Measurements from ENCODE around the gene DNAJC4.
A peak's percentile ranks its signal among the peaks of the same experiment; 100 is the strongest.

DNAJC4 gene, protein sequence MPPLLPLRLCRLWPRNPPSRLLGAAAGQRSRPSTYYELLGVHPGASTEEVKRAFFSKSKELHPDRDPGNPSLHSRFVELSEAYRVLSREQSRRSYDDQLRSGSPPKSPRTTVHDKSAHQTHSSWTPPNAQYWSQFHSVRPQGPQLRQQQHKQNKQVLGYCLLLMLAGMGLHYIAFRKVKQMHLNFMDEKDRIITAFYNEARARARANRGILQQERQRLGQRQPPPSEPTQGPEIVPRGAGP

DNA sequence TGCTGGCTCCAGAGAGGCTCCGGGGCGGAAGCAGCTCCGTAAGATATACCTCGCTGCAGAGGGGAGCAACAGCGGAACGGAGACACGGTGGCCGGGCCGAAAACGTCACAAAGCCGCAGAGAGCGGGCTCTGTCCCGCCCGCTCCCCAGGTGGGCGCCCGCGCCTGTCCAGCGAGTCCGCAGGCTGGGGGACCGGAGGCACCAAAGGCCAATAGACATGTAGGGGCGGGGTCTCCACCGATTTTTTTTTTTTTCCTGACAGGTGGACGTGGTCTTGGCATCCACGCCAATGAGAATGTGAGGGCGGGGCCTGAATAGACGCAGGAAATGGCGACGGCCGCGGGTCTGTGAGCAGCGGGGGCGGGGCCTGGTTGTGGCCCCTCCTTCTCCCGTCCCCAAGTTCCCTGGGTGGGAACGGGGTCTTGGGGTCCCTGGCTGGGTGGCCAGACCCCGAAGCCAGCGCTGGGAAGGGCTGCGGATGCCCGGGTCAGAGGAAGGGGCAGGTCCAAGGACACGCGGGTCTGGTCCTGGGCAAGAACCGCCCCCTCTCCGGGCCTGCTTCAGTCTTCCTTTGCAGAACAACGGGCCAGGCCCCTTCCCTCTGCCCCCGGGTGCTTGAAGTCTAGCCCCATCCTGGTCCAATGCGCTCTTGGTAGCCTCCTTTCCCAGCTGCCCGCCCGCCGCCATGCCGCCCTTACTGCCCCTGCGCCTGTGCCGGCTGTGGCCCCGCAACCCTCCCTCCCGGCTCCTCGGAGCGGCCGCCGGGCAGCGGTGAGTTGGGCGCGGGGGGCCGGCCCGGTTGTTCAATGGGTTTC lies at the start of gene DNAJC4:
TSS of gene DNAJC4 (plus strand) at position 378 of the 814 bp plus-strand sequence. CDS start at position 685, 307 bp downstream.
- peak; percentile 74 for DNase-seq (ENCODE audit: low spot score)

DNA sequence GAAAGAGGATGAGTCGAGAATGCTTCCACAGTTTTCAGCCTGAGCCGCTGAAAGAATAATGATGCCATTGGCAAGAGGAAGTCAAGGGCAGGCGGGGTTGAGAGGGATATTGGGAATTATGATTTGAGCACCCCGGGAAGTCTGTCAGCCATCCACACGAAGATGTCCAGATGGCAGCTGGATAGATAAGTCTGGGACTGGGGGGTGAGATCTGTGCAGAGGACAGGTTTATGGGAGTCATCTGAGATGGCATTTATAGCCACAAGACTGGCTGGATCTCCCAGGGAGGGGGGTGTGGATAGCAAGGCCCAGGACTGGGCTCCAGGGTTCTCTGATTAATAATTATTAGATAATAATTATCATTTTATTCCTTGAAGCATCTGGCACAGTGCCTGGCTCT lies 49.5 kb upstream of the DNAJC4 start:
- no peak for DNase-seq (ENCODE audit: low spot score)

DNA sequence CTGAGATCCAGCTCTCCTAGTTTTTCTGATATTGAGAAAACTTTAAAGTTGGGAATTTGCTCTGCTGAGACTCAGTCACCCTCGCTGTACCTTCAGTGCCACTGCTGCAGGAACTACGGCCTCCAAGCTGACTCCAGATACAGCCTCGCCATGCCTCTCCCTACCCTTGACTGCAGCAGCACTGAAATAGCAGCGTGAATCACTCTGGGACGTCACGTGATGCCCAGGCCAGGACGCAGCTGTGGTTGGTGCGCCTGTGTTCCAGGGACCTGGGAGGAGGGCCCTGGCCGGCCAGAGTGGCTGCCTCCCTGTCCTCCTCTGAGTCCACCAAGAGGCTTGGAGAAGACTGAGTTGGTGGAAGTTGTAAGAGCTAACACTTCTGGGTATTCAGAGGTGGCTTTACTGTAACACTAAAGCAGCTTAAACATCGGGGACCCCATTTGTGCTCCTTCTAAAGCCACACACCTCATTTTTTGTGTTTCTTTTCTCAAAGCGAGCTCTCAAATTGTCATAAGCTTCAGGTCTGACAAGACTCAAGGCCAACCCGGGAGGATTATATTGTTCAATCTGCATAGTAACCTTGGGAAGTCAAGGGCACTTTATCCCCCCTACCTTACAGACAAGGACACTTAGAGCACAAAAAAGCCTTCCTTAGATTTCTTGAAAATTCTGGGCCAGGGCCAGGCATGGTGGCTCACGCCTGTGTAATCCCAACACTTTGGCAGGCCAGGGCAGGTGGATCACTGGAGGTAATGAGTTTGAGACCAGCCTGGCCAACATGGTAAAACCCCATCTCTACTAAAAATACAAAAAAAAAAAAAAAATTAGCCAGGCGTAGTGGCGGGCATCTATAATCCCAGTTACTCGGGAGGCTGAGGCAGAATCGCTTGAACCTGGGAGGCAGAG lies 48.6 kb upstream of the DNAJC4 start:
- peak; percentile 92 for DNase-seq (ENCODE audit: low spot score)

DNA sequence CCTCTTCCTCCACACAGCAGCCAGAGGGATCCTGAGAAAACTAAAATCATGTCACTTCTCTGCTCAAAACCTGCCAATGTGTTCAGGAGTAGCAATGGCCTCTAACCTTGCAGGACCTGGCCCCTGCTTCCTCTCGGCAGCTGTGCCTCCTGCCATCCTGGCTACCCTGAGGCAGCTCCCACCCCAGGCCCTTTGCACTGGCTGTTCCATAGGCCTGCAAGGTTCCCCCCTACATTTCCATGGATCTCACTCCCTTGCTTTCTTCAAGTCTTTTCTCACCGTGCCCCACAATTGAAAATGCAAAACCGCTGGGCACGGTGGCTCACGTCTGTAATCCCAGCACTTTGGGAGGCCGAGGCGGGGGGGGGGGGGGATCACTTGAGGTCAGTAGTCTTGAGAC lies 46.5 kb upstream of the DNAJC4 start:
- DNase-seq (ENCODE audit: low spot score): no peak

DNA sequence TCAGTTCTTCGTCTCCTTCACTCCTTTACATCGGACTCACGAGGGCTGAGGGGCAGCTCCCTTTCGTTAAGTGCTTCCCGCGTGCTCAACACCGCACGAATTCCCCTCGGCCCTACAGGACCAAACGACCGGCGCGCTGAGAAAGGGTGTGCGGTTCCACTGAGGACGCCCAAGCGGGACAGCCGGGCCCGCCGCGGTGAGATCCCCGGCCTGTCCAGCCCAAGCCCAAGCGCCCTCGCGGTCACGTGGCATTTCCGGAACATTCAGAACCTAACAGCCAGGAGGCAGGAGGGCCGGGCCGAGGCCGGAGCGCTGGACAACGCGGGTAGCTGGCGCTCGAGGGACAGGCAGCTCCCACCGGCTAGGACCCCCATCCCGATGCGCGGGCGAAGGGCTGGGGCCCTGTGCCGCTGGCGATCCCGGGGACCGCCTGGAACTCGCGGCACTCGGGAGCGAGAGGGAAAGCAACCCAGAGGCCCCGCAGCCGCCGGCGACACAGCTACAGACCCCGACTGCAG lies 45.1 kb upstream of the DNAJC4 start:
- peak; percentile 72 for DNase-seq (ENCODE audit: low spot score)

DNA sequence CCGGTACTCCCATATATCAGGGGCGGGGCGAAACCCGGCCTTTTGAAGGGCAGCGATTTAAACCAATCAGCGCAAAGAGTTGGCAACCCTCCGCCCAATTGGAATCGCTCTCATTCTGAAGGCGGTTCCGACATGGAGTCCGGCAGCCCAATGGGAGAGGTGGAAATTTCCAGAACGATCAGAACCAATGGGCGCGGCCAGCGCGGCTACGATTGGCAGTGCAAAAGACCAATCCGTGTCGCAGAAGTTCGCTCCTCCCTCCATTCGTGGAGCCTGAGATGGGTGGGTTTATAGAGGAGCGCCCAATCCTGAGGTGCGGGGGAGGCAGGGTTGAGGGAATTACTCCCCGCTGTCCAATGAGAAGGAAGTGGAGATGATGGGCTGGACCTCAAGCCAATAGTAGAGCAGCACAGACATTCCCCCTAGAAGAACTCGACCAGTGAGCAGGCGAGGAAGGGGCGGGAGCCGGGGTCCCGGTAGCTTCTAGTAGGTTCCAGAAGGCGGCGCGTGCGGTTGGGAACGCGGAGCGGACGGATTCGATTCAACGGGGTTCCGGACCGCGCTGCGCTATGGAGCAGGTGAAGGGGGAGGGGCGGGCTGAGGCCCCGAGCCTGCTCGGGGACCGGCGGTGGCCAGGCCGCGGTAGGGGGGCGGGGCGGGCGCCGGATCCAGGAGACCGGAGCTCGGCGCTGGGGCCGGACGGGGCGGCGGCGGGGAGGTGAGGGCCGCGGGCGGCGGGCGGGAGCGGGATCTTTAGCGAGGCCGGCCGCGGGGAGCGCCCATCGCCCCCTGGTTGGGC lies 44.5 kb upstream of the DNAJC4 start, which contains the start of gene STIP1:
TSS of gene STIP1 (plus strand) at position 479 of the 799 bp plus-strand sequence. CDS start at position 570, 91 bp downstream.
- DNase-seq (ENCODE audit: low spot score): peak; percentile 100

DNA sequence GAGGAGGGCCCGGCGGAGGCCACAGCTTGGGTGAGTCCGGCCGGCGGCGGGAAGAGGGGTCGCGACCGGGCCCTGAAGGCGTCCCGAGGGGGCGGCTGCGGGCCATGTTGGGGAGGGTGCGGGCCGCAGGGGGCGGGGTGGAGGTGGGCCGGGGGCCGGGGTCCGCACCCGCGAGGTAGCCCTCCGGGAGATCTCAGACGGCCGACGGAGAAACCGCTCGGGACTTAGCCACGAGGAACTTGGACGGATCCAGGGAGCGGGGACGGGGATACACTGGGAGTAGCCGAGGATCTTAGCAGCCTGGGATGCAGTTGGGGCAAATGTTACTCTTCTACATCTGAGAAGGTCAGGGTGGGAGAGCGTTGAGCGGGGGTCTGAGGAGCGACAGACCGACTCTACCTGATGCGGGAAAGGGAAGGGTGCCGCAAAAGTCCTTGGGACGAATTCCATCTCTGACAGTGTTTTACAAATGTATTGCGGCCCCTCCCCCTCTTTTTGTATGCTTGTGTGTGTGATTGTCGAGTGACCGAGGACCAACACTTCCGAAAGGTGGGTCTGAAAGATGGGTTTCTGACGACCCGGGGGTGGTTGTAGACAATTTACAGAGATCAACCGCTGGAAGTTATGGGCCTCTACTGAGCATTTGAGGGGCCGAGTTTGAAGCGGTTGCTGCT lies 43.7 kb upstream of the DNAJC4 start:
- no peak for DNase-seq (ENCODE audit: low spot score)

DNA sequence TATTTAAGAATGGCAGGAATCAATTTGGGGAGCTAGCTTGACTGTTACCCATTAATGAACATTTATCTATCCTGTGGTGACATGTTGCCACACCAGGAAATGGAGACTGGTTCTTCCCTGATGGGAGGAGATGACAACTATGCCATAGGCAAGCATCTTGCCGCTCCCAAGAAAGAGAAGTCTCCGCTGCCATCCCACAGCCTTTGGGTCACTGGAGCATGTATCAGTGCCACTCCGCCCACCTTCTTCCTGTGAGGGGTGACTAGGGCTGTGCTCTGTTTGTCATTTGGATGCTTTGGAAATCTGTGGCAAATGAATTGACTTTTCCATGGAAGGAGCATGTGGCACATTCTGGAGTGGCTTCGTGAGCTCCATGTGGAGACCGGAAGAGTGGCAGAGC lies 37.9 kb upstream of the DNAJC4 start:
- no peak for DNase-seq (ENCODE audit: low spot score)

DNA sequence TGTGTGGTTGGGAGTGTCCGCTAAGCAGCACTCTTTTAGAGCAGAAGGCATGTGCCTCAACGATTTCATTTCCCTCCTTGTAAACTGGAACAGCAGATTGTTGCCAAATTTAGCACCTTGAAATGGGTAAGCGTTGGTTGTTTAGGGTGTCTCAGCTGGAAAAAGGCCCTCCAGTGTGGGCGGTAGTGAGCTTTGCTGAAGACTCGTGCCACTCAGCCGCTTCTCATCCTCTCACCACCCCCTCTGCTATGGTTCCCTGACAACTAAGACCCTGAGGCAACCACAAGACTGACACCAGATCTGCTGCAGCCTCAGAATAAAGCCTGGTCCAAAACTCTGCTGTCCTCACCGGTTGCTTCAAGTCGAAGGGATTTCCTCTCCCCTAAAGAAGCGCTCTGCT lies 33.7 kb upstream of the DNAJC4 start:
- DNase-seq (ENCODE audit: low spot score): no peak

DNA sequence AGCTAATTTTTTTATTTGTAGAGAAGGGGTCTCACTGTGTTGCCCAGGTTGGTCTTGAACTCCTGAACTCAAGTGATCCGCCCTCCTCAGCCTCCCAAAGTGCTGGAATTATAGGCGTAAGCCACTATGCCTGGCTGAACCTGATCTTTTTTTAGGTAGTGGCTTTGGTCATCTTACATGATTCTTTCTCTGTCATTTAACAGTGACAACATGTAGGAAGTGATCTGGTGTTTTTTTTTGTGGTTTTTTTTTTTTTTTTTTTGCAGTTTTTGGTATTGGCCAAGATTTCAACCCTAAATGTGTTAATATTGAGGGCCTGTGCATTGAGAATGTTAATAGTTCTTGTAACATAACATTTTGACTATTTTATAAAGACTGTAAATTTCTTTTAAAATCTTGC lies 31.8 kb upstream of the DNAJC4 start:
- no peak for DNase-seq (ENCODE audit: low spot score)

DNA sequence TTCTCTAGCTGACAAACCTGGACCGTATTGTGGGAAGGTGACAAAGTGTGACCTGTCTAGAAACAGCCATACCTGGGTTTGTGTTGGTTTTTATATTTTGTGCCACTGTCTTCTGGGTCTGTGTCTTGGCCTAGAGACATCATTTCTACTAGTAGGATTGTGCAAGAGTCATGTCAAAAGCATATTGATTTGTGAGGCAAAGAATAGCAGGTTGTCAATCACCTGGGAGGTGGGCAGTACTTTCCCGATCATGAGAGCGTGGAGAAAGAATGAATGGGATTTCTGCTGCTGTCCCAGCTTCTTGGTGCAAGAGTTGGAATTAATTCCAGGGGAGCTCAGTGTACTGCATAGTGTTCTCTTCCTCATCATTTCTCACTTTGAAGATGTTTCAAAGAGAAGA lies 28.8 kb upstream of the DNAJC4 start:
- no peak for DNase-seq (ENCODE audit: low spot score)

DNA sequence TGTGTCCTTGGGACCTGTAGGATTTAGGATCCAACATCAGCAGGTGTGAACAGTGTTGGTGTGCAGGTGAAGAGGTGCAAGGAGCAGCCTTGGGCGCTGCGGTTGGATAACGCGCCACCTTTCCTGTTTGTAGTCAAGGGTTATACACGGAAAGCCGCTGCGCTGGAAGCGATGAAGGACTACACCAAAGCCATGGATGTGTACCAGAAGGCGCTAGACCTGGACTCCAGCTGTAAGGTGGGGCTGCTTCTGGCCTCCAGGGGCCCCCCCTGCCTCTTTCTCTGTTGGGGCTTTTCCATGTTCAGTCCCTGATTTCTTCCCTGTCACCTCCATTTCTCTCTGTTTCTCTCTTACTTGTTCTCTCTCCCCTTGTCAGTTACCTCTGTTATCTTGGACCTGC lies 27.4 kb upstream of the DNAJC4 start:
- DNase-seq (ENCODE audit: low spot score): no peak

DNA sequence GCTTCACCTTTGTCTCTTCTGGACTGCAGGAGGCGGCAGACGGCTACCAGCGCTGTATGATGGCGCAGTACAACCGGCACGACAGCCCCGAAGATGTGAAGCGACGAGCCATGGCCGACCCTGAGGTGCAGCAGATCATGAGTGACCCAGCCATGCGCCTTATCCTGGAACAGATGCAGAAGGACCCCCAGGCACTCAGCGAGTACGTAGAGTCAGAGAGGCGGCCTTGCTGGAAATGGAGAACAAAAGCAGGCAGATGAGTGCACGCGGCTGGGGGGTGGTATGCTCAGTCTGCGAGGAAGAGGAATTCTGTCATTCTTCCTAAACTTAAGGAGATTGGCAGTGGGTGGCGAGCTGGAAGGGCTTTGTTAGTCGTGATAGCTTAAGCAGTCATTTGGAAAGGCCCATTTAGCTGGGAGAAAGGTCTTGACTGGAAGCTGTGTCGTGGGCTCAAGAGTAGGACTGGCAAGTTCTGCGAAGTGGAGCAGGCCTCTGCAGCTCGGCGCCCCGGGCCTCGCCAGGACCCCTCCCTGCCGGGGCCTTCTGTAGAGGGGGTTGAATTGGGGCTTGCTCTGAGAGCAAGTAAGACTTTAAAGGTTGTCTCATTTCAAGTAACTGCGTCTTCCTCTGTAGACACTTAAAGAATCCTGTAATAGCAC lies 26.8 kb upstream of the DNAJC4 start:
- no peak for DNase-seq (ENCODE audit: low spot score)

DNA sequence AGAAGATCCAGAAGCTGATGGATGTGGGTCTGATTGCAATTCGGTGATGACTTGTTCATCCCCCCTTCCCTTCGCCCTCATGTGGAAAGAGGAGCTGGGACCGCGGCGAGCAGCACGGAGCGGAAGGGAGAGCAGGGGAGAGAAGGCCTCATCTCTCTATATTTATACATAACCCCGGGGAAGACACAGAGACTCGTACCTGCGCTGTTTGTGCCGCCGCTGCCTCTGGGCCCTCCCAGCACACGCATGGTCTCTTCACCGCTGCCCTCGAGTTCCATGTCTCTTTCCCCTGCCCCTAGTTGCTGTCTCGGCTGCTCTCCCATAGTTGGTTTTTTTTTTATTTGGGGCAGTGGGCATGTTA lies 26.3 kb upstream of the DNAJC4 start:
- DNase-seq (ENCODE audit: low spot score): no peak

DNA sequence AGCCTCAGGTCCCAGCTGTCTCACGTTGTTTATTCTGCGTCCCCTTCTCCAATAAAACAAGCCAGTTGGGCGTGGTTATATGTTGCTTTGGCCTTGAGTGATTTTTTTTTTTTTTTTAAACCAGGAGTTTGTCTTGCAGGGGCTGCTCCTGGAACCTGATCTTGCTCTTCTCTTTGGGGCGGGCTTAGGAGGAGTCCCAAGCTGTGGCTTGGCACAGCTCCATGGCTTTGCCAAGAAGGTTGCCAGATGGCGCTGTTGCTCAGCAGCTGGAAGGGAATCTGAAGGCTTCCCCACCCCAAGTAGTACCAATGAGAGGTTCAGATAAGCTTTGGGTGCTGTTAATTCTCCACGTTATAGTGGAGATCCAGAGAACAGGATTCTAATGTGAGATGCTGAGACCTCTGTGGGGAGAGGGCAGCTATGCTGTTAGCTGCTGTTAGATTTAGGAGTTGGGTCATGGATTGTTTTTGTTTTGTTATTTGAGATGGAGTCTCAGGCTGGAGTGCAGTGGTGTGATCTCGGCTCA lies 25.8 kb upstream of the DNAJC4 start:
- peak; percentile 86 for DNase-seq (ENCODE audit: low spot score)

DNA sequence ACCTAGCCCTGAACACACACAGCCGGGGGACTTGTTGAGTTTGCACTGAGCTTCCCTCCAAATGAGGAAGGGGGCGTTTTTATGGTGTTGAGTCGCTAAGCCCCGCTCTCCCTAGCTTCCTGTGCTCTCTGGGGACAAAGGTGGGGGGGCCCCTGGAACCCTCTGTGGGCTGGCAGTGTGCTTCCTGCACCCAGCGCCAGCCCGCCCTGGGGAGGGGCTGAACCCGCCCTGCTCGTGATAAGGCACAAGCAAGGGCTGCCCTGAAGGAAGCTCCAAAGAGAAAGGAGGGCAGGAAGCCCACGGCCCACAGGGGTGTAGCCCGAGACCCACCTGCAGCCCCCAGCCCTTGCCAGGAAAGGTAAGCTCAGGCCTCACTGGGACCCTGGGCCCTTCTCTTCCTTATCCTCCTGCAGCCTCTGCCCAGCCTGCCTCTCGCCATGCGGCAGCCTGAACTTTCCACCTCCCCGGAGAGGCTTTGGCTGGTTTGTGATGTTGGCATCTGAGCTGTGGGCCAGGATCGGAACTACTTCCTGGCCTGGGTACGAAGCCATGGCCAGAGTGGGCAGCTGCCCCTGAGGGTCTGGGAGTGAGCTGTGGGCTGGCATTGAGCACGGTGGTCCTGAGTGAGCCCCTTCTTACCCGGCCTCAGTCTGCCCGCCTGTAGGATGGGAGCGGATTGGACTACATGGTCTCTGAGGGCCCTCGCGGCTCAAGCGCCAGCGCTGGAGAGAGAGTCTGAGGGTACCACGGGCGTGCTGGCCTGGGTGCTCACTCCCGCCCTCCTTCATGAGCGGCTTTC lies 23.7 kb upstream of the DNAJC4 start, which contains the start of gene FERMT3:
TSS of gene FERMT3 (plus strand) at position 265 of the 799 bp plus-strand sequence. CDS start 644 bp downstream, outside the sequence.
- no peak for DNase-seq (ENCODE audit: low spot score)

DNA sequence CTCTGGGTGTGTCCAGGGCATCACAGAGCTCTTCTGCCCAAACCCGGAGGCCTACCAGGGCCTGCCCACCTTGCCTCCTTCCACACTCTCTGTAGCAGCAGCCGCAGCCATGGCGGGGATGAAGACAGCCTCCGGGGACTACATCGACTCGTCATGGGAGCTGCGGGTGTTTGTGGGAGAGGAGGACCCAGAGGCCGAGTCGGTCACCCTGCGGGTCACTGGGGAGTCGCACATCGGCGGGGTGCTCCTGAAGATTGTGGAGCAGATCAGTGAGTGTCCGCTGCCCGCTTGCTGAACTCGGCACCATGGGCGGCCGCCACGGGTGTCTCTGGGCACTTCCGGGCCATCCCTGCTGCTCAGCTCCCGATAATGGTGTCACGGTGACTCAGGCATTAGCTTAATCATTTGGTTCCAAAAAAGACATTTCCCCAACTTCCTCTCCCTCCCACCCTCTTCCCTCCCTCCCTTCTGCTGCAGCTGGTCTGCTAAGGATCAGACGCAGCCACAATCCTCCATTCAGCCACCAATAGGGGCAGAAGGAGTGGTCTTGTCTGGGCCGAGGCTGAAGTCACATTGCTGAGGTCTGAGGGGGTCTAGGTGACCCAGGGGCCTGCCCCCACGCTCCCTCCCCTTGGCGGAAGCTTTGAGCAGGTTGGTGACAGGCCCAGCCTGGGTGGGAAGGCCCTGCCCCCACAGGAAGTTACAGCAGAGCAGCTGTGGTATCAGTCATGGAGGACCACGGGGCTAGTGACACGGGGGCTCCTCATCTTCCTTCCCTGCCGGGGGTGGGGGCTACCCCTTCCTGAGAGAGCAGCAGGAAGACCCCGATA lies 22.9 kb upstream of the DNAJC4 start:
- DNase-seq (ENCODE audit: low spot score): peak; percentile 93
